GM13976 (cell line): Measurements from ENCODE around the gene AMPD1.

Experiments used
- DNase-seq: peaks from one replicate; pipeline ENCODE4 v3.0.0; 2012; ENCODE audit warnings: low spot score
- CTCF ChIP-seq: IDR thresholded peaks from 2 replicates; pipeline ENCODE4 v1.5.1; 2012; ENCODE audit warnings: borderline replicate concordance, mild to moderate bottlenecking; ENCODE audit not compliant: insufficient read depth; ENCODE audit errors: extremely low read depth, missing control alignments, control extremely low read depth
- in situ Hi-C: fragments of 300-500 bp; cut with MboI; formaldehyde crosslinking; loops from one replicate; pipeline ENCODE4 v1.12.0; 2022; ENCODE audit warnings: low sequenced_read_pairs, mixed read lengths, inconsistent platforms; ENCODE audit not compliant: unreplicated experiment

The AMPD1 gene

GRCh38 chr1:114695430-114696058 lies at the start of gene AMPD1:
Gene AMPD1 (minus strand): TSS chr1:114695546. CDS start chr1:114695471, 75 bp downstream.
- in situ Hi-C loops: no loop called here
- DNase-seq: no peak

DNA sequence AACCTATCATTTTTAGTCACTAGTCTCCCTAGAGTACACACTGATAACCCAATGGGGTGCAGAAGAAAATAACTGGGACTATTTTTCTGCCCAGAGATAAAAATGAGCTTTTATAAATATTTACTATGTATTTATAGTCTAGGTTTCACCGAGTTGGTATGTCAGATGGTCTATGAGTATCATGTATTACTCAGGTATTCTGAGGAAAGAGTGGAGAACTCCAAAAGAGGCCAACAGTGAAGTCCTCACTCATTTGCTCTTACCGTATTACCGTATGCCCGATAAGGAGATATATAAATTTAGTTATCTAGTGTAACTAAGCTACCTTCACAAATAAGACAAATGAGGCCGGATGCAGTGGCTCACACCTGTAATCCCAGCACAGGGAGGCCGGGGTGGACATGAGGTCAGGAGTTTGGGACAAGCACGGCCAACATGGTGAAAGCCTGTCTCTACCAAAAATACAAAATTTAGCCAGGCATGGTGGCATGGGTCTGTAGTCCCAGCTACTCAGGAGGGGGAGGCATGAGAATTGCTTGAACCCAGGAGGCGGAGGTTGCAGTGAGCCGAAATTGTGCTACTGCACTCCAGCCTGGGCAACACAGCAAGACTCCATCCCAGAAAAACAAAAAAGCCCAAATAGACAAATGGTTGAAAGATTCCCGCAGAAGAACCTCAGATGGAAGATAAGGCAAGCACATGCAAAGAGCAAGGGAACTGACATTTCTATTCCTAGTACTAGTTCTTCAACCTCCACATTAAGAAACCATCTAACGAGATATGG lies 46.8 kb upstream of the AMPD1 start:
- in situ Hi-C loops: no loop called here
- DNase-seq: no peak
- no peak for TF ChIP-seq CTCF

More at GRCh38 chr1:114695430-114696058, at the start of gene AMPD1:
- no peak for TF ChIP-seq CTCF

GRCh38 chr1:114740331-114740730 lies 45.0 kb upstream of the AMPD1 start:
- TF ChIP-seq CTCF: no peak
- DNase-seq: no peak
- in situ Hi-C loops: no loop called here

DNA sequence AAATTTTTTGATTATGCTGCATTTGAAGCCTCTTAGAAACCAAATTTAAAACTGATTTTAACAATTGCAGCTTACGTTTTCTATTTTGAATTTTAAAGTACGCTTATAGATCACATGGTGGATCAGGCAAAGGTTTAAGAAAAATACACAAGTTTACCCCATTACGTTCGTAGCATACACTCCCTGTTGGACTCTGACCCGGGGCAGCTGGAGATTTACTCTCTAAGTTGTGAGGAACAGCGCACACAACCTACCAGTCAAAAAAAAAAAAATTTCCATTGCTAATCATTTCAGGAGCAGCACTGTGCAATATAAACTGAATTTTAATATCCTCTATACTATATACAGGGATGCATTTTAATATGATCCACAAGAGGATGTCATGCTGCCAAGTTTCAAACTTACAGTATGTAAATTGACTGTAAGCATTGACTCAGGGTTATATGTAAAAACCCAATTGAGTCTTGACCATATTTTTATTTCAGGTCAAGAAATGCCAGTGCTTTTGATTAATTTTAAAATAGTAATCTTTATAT lies 42.0 kb upstream of the AMPD1 start:
- no peak for TF ChIP-seq CTCF
- in situ Hi-C loops: no loop called here
- DNase-seq: no peak

DNA sequence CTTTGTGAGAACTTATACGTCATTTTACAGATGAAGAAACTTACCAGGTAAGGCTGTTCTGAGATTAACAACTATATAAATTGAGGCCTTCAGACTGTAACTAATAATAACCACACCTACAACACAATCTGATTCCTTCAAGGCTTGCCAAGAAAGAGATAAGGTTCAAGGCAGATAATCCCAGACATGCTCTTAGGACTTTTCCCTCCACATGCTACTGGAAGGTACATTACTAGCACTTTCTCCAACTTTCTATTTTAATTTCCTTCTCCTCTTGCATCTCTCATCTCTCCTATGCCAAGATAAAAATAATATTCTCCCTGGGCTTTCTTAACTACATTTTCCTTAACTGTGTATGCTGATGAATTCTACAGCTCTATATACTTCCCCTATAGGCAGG lies 40.1 kb upstream of the AMPD1 start:
- no peak for DNase-seq
- no peak for TF ChIP-seq CTCF
- in situ Hi-C loops: no loop called here

GRCh38 chr1:114729782-114730181 lies 34.4 kb upstream of the AMPD1 start:
- in situ Hi-C loops: no loop called here
- TF ChIP-seq CTCF: no peak

More at GRCh38 chr1:114729782-114730181, 34.4 kb upstream of the AMPD1 start:
- no peak for DNase-seq
